ENCODE data around the gene FNIP1. TPM values are rescaled to one million over a fixed set of nuclear protein-coding genes. Genes with fewer than 3 reads are reported as not detected.
"Not testable (repeated sequence)": the region's sequence is repeated elsewhere in the genome, so short reads cannot be mapped to it uniquely, and the experiment has no call there.

Gene FNIP1
- total and polyA plus RNA-seq, 9 of the 15 experiments (the other 6 are each of a cell fraction or from before 2014, with no cell fraction given), result 5.0 to 32.8 (median 18.4) TPM

DNA sequence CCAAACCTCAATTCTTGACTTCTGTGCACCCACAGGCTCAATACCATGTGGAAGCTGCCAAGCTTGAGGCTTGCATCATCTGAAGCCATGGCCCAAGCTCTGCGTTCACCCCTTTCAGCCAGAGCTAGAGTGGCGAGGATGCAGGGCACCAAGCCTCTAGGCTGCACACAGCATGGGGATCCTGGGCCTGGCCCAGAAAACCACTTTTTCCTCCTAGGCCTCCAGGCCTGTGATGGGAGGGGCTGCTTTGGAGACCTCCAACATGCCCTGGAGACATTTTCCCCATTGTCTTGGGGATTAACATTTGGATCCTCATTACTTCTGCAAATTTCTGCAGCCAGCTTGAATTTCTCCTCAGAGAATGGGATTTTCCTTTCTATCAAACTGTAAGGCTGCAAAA lies 35.9 kb upstream of the FNIP1 start:
- H3K9me1 ChIP-seq (ENCODE audit: control insufficient read depth, insufficient read depth, low read length); H3K36me3 ChIP-seq (ENCODE audit: control insufficient read depth, insufficient read depth, low read length); intact Hi-C loops (cut with micrococcal nuclease); BruUV-seq (replicated peaks); POLR2A ChIA-PET; ATAC-seq; H3K9me3 ChIP-seq (replicated peaks; ENCODE audit: control insufficient read depth, insufficient read depth, low read depth, low read length); H3K27ac ChIP-seq (ENCODE audit: extremely low read depth, low read depth, low read length); DNase-seq (ENCODE audit: extremely low read depth in 1 of 4, low spot score in 3 of 4); H3K4me3 ChIP-seq; H3K27me3 ChIP-seq (ENCODE audit: control insufficient read depth in 2 of 2, insufficient read depth in 2 of 2, low read length in 2 of 2); FAIRE-seq; H3K9ac ChIP-seq (ENCODE audit: insufficient read depth in 1 of 2, low read depth in 2 of 2, low read length in 2 of 2); CTCF ChIA-PET (ENCODE audit: low intra/inter-chr PET ratio); H3K4me2 ChIP-seq (ENCODE audit: insufficient read depth, low read length); H3K4me1 ChIP-seq (replicated peaks in 1 of 2; ENCODE audit: control insufficient read depth in 2 of 2, insufficient read depth in 2 of 2, low read length in 2 of 2); H2AFZ ChIP-seq (ENCODE audit: low read depth, low read length); H4K20me1 ChIP-seq (replicated peaks; ENCODE audit: control insufficient read depth, insufficient read depth, low read length); H3K79me2 ChIP-seq (ENCODE audit: control insufficient read depth, insufficient read depth, low read length); in situ Hi-C loops (cut with MboI): not testable (repeated sequence)
- TF ChIP-seq ZFP36 (IDR thresholded peaks at IDR 0.05; ENCODE audit: low read depth, low read length, partially characterized antibody), result peak; percentile 56
- 10% methylated on average over 2 of the region's 2 CpGs for WGBS (ENCODE audit: insufficient coverage, low coverage, missing lambda C conversion rate)

DNA sequence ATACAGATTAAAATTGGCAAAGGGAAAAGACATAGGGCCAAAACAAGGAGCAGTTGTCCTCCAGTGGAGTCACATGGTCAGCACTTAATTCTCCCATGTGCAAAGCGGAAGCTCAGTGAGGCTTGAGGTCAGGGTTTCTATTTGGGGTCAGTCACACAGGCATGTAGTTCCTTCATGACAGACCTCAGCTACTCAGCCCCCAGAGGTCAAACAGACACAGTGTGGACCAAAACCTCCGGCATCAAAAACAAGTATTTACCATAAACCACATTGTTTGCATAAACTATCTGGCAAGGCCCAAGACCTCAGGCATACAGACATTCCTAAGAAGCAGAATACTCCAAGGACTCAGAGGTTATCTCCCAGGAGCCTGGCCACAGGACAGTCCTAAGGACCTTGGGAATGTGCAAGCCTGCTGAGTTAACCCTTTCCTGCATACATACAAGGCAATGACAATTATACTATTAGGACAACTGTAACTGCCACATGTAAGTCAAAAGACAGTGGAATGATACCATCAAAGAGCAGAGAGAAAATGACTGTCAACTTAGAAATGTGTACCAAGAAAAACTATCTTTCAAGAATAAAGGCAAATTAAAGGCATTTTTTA lies 28.7 kb upstream of the FNIP1 start:
- Histone ChIP-seq H3K4me1 (replicated peaks in 1 of 2; ENCODE audit: control insufficient read depth in 2 of 2, insufficient read depth in 2 of 2, low read length in 2 of 2) (no peaks in the 10 kb centered on the region), H3K36me3 (ENCODE audit: control insufficient read depth, insufficient read depth, low read length) (no peaks in the 10 kb centered on the region), H3K4me2 (ENCODE audit: insufficient read depth, low read length) (no peak overlapping the region), H2AFZ (ENCODE audit: low read depth, low read length) (no peak overlapping the region), H3K4me3 (no peak overlapping the region), H3K79me2 (ENCODE audit: control insufficient read depth, insufficient read depth, low read length) (no peaks in the 10 kb centered on the region), H3K9me3 (replicated peaks; ENCODE audit: control insufficient read depth, insufficient read depth, low read depth, low read length) (no peaks in the 10 kb centered on the region), H3K9me1 (ENCODE audit: control insufficient read depth, insufficient read depth, low read length) (no peaks in the 10 kb centered on the region), H4K20me1 (replicated peaks; ENCODE audit: control insufficient read depth, insufficient read depth, low read length) (no peaks in the 10 kb centered on the region), H3K27me3 (ENCODE audit: control insufficient read depth in 2 of 2, insufficient read depth in 2 of 2, low read length in 2 of 2) (no peaks in the 10 kb centered on the region), H3K27ac (ENCODE audit: extremely low read depth, low read depth, low read length) (no peak overlapping the region), H3K9ac (ENCODE audit: insufficient read depth in 1 of 2, low read depth in 2 of 2, low read length in 2 of 2) (no peak overlapping the region)
- 54% methylated on average over 2 of the region's 2 CpGs for WGBS (ENCODE audit: insufficient coverage, low coverage, missing lambda C conversion rate)
- no peak for ATAC-seq
- FAIRE-seq, result no peak
- DNase-seq (ENCODE audit: extremely low read depth in 1 of 4, low spot score in 3 of 4), result no peak
- ChIA-PET CTCF (ENCODE audit: low intra/inter-chr PET ratio) (no interaction called here), POLR2A (interaction anchor here (0.6 kb wide), 1 partner anchor 25 kb away, joined by 4 read pairs; no protein-coding TSS in a partner anchor)
- intact Hi-C loops (cut with micrococcal nuclease), result no loop called here
- in situ Hi-C loops (cut with MboI), result no loop called here
- no TSS peak for BruUV-seq (replicated peaks)
- TF ChIP-seq, protein P1, sequence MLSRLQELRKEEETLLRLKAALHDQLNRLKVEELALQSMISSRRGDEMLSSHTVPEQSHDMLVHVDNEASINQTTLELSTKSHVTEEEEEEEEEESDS (CRISPR knock-in tag; IDR thresholded peaks at IDR 0.05), result no peak
- TF ChIP-seq, protein P2, sequence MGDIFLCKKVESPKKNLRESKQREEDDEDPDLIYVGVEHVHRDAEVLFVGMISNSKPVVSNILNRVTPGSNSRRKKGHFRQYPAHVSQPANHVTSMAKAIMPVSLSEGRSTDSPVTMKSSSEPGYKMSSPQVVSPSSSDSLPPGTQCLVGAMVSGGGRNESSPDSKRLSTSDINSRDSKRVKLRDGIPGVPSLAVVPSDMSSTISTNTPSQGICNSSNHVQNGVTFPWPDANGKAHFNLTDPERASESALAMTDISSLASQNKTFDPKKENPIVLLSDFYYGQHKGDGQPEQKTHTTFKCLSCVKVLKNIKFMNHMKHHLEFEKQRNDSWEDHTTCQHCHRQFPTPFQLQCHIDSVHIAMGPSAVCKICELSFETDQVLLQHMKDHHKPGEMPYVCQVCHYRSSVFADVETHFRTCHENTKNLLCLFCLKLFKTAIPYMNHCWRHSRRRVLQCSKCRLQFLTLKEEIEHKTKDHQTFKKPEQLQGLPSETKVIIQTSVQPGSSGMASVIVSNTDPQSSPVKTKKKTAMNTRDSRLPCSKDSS (IDR thresholded peaks at IDR 0.05; ENCODE audit: low read depth, partially characterized antibody), result no peak
- TF ChIP-seq, protein P3, sequence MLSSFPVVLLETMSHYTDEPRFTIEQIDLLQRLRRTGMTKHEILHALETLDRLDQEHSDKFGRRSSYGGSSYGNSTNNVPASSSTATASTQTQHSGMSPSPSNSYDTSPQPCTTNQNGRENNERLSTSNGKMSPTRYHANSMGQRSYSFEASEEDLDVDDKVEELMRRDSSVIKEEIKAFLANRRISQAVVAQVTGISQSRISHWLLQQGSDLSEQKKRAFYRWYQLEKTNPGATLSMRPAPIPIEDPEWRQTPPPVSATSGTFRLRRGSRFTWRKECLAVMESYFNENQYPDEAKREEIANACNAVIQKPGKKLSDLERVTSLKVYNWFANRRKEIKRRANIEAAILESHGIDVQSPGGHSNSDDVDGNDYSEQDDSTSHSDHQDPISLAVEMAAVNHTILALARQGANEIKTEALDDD (IDR thresholded peaks at IDR 0.05), result no peak
- TF ChIP-seq ZFP1 (CRISPR knock-in tag; IDR thresholded peaks at IDR 0.05) (no peak), RNF2 (IDR thresholded peaks at IDR 0.05) (no peak), ASH1L (IDR thresholded peaks at IDR 0.05; ENCODE audit: borderline replicate concordance, low read depth, partially characterized antibody) (no peak), ZNF124 (CRISPR knock-in tag; IDR thresholded peaks at IDR 0.05) (no peak), ZNF780A (CRISPR knock-in tag; IDR thresholded peaks at IDR 0.05) (no peak), FOXJ2 (tag; IDR thresholded peaks at IDR 0.05) (no peak), SOX6 (IDR thresholded peaks at IDR 0.05) (no peak), ELF1 (tag; IDR thresholded peaks at IDR 0.05) (no peak), NR4A1 (CRISPR knock-in tag; IDR thresholded peaks at IDR 0.05) (no peak), NR4A1 (tag; IDR thresholded peaks at IDR 0.05) (no peak), KHSRP (IDR thresholded peaks at IDR 0.05) (no peak), TAF9B (IDR thresholded peaks at IDR 0.05; ENCODE audit: partially characterized antibody) (no peak)

Measured in K562 (cell line).